NCI-H146 treated with DMSO at 0.1 percent for 48 hours (cell line): ENCODE data around the gene MAD1L1.
A peak's percentile ranks its signal among the peaks of the same experiment; 100 is the strongest.

ENCODE experiments used
- DNase-seq: peaks from one replicate; lab custom pipeline; 2025; ENCODE audit not compliant: unreplicated experiment; lab: John Stamatoyannopoulos, UW

MAD1L1 gene

GRCh38 chr7:1946773-1947450, 285.8 kb downstream of the MAD1L1 start:
- no peak for DNase-seq

GRCh38 chr7:1946025-1946772, 286.5 kb downstream of the MAD1L1 start:
- no peak for DNase-seq

GRCh38 chr7:1945558-1945957, 287.2 kb downstream of the MAD1L1 start:
- DNase-seq = no peak

GRCh38 chr7:1944619-1945210, 288.0 kb downstream of the MAD1L1 start:
- no peak for DNase-seq

GRCh38 chr7:1943933-1944618, 288.7 kb downstream of the MAD1L1 start:
- no peak for DNase-seq

- no peak for DNase-seq
These were observed 289.4 kb downstream of the MAD1L1 start for GRCh38 chr7:1943326-1943725.

- DNase-seq = no peak
These were observed 289.8 kb downstream of the MAD1L1 start for GRCh38 chr7:1942941-1943289.

GRCh38 chr7:1942243-1942940, 290.4 kb downstream of the MAD1L1 start:
- DNase-seq = no peak

GRCh38 chr7:1941464-1942242, 291.1 kb downstream of the MAD1L1 start:
- no peak for DNase-seq

GRCh38 chr7:1940863-1941262, 291.9 kb downstream of the MAD1L1 start:
- no peak for DNase-seq

- no peak for DNase-seq
These were observed 292.4 kb downstream of the MAD1L1 start for GRCh38 chr7:1940402-1940786.

GRCh38 chr7:1939434-1940401, 293.0 kb downstream of the MAD1L1 start:
- no peak for DNase-seq

GRCh38 chr7:1938788-1939433, 293.8 kb downstream of the MAD1L1 start:
- no peak for DNase-seq

- DNase-seq = no peak
These were observed 295.5 kb downstream of the MAD1L1 start for GRCh38 chr7:1937252-1937605.

- DNase-seq = peak; percentile 2
These were observed 296.1 kb downstream of the MAD1L1 start for GRCh38 chr7:1936531-1937251.

GRCh38 chr7:1936006-1936310, 296.8 kb downstream of the MAD1L1 start:
- DNase-seq = no peak

- no peak for DNase-seq
These were observed 297.4 kb downstream of the MAD1L1 start for GRCh38 chr7:1935176-1936005.

GRCh38 chr7:1934756-1935155, 298.0 kb downstream of the MAD1L1 start:
- DNase-seq = no peak
